SK-N-MC (cell line): ENCODE measurements around the gene ACOX3.
"Not testable (repeated sequence)": the region's sequence is repeated elsewhere in the genome, so short reads cannot be mapped to it uniquely, and the experiment has no call there.

Experiments used
- DNase-seq: peaks from one replicate; pipeline ENCODE4 v3.0.0-alpha.2; 2011; ENCODE audit warnings: low read depth, low spot score
- H3K27ac ChIP-seq: fragments of 200-600 bp; sonication (generic); 2 replicates; pipeline ENCODE4 v1.5.1; 2016; ENCODE audit warnings: mixed run types
- H3K36me3 ChIP-seq: fragments of 200-600 bp; sonication (generic); 2 replicates; pipeline ENCODE4 v1.6.1; 2017; ENCODE audit warnings: antibody characterized with exemption, low read length, mixed read lengths; ENCODE audit not compliant: insufficient read depth
- H3K4me3 ChIP-seq: fragments of 200-600 bp; sonication (generic); 2 replicates; pipeline ENCODE4 v1.5.1; 2016
- H3K9ac ChIP-seq: fragments of 200-600 bp; sonication (generic); 2 replicates; pipeline ENCODE4 v1.8.0; 2017; ENCODE audit warnings: mixed run types, mixed read lengths; ENCODE audit not compliant: insufficient read length
- H3K9me3 ChIP-seq: fragments of 200-600 bp; sonication (generic); 2 replicates; pipeline ENCODE4 v1.6.1; 2017; ENCODE audit warnings: low read depth, mild to moderate bottlenecking, antibody characterized with exemption, low read length, moderate library complexity, mixed read lengths
- EZH2 ChIP-seq: fragments of 200-600 bp; sonication (generic); IDR thresholded peaks from one replicate; pipeline ENCODE4 v1.6.1; 2017; ENCODE audit warnings: antibody characterized with exemption
- FOXP2 ChIP-seq: optimal IDR thresholded peaks from 2 replicates; pipeline ENCODE3; 2011; ENCODE audit warnings: mild to moderate bottlenecking, moderate library complexity; ENCODE audit not compliant: insufficient read depth; ENCODE audit errors: extremely low read length, control extremely low read depth
- POLR2AphosphoS5 ChIP-seq: IDR thresholded peaks from 2 replicates; pipeline ENCODE4 v1.6.1; 2012; ENCODE audit warnings: mild to moderate bottlenecking, low read depth, low read length, borderline replicate concordance

The ACOX3 gene

GRCh38 chr4:8414377-8414776 lies 26.1 kb downstream of the ACOX3 start:
- Histone ChIP-seq H3K36me3 (no peaks in the 10 kb centered on the region), H3K9ac (no peak overlapping the region), H3K9me3 (no peaks in the 10 kb centered on the region), H3K4me3 (no peak overlapping the region), H3K27ac (no peak overlapping the region)
- TF ChIP-seq EZH2 = no peak
- DNase-seq = no peak

DNA sequence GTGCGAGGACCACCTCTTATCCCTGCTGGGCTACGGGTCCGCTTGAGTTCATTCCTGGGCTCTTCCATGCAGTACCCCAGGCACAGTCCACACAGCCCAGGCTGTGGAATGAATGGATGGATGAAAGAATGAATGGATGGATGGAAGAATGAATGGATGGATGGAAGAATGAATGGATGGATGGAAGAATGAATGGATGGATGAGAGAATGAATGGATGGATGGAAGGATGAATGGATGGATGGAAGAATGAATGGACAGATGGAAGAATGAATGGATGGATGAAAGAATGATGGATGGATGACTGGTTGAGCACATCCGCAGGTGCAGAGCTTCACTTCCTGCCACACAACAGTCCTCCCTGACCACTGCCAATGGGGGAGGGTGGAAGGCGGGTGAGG lies 28.2 kb downstream of the ACOX3 start:
- no peak for DNase-seq
- H3K9me3 ChIP-seq = no peaks in the 10 kb centered on the region
- no peak overlapping the region for H3K27ac ChIP-seq
- no peak overlapping the region for H3K9ac ChIP-seq
- H3K4me3 ChIP-seq = no peak overlapping the region
- TF ChIP-seq EZH2 (no peak), POLR2AphosphoS5 (no peak), FOXP2 (no peak)
- no peaks in the 10 kb centered on the region for H3K36me3 ChIP-seq

GRCh38 chr4:8411351-8412180 lies 29.0 kb downstream of the ACOX3 start:
- Histone ChIP-seq H3K27ac (no peak overlapping the region), H3K4me3 (no peak overlapping the region)

DNA sequence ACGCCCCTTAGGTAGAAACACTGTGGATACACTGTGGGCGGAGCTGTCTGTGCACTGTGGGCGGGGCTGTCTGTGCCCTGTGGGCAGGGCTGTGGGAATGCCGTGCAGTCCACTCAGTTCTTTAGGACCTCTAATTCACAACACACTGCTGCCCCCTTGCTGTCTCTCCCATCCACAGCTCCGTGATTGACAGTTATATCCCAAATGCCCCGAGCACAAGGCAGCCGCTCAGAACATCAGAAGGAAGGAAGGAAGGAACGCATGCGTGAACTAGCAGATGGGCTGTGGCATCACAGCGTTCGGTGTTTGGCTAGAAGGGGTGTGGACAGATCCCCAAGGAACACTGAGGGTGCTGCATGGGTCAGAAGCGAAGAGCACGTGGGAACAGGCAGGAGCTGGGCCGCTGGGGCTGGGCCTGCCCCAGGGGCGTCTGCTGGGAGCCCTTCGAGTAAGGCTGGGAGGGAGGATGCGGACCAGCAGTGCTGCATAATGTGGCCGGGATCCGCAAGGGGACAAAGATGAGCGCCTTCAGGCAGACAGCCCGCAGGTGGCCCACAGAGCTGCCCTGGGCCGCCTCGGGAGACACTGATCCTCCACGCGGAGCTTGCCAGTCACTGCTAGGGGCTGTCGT lies 29.8 kb downstream of the ACOX3 start:
- Histone ChIP-seq H3K4me3 (no peak overlapping the region), H3K27ac (no peak overlapping the region), H3K36me3 (no peaks in the 10 kb centered on the region), H3K9me3 (no peaks in the 10 kb centered on the region), H3K9ac (no peak overlapping the region)
- DNase-seq = no peak
- TF ChIP-seq FOXP2 (no peak), EZH2 (no peak), POLR2AphosphoS5 (no peak)

More at GRCh38 chr4:8411351-8412180, 29.0 kb downstream of the ACOX3 start:
- no peak for DNase-seq
- Histone ChIP-seq H3K36me3 (no peaks in the 10 kb centered on the region), H3K9ac (no peak overlapping the region), H3K9me3 (no peaks in the 10 kb centered on the region)
- TF ChIP-seq POLR2AphosphoS5 (no peak), FOXP2 (no peak), EZH2 (no peak)

- TF ChIP-seq FOXP2 (no peak), EZH2 (no peak), POLR2AphosphoS5 (no peak)
- Histone ChIP-seq H3K9ac (no peak overlapping the region), H3K27ac (no peak overlapping the region), H3K9me3 (no peaks in the 10 kb centered on the region), H3K4me3 (no peak overlapping the region), H3K36me3 (no peaks in the 10 kb centered on the region)
- no peak for DNase-seq
Measured at GRCh38 chr4:8410066-8410625, 30.4 kb downstream of the ACOX3 start.

DNA sequence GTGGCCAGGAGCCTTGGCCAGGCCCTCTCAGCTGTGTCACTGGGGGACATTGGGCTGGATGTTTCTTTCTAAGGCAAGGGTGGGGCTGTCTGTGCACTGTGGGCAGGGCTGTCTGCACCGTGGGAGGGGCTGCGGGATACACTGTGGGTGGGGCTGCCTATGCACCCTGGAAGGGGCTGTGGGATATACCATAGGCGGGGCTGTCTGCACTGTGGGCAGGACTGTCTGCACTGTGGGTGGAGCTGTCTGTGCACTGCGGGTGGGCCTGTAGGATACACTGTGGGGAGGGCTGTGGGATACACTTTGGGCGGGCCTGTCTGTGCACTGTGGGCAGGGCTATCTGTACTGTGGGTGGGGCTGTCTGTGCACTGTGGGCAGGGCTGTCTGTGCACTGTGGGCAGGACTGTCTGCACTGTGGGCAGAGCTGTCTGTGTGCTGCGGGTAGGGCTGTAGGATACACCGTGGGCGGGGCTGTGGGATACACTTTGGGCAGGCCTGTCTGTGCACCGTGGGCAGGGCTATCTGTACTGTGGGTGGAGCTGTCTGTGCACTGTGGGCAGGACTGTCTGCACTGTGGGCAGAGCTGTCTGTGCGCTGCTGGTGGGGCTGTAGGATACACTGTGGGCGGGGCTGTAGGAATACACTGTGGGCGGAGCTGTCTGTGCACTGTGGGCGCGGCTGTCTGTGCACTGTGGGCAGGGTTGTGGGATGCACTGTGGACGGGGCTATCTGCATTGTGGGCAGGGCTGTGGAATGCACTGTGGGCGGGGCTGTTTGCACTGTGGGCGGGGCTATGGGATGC lies 31.1 kb downstream of the ACOX3 start:
- no peaks in the 10 kb centered on the region for H3K36me3 ChIP-seq
- no peak overlapping the region for H3K4me3 ChIP-seq
- no peak for TF ChIP-seq POLR2AphosphoS5
- no peak for TF ChIP-seq EZH2
- no peak for TF ChIP-seq FOXP2
- DNase-seq = no peak
- H3K9me3 ChIP-seq = no peaks in the 10 kb centered on the region
- H3K9ac ChIP-seq = no peak overlapping the region
- no peak overlapping the region for H3K27ac ChIP-seq

- TF ChIP-seq POLR2AphosphoS5 (no peak), EZH2 (no peak), FOXP2 (no peak)
- no peak overlapping the region for H3K27ac ChIP-seq
- no peak for DNase-seq
- H3K9me3 ChIP-seq = no peaks in the 10 kb centered on the region
- no peaks in the 10 kb centered on the region for H3K36me3 ChIP-seq
- no peak overlapping the region for H3K4me3 ChIP-seq
- no peak overlapping the region for H3K9ac ChIP-seq
Measured at GRCh38 chr4:8407756-8408155, 32.8 kb downstream of the ACOX3 start.

DNA sequence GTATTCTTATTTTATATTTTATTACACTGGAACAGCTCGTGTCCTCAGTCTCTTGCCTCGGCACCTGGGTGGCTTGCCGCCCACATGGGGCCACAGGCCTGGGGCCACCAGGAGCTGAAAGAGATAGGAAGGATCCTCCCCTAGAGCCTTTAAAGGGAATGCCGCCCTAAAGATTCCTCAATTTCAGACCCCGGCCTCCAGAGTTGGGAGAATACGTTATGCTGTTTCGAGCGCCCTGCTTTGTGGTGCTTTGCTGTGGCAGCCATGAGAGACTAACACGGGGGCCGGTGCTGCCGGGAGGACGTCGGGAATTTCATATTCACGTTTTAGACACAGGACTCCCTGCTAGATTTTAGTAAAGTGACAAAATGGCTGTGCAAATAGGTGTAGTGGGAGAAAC lies 33.2 kb downstream of the ACOX3 start:
- no peak overlapping the region for H3K9ac ChIP-seq
- H3K36me3 ChIP-seq = no peaks in the 10 kb centered on the region
- DNase-seq = no peak
- no peaks in the 10 kb centered on the region for H3K9me3 ChIP-seq
- no peak for TF ChIP-seq FOXP2
- no peak for TF ChIP-seq EZH2
- no peak for TF ChIP-seq POLR2AphosphoS5
- H3K27ac ChIP-seq = no peak overlapping the region
- no peak overlapping the region for H3K4me3 ChIP-seq

GRCh38 chr4:8406887-8407286 lies 33.6 kb downstream of the ACOX3 start:
- not testable (repeated sequence) for H3K36me3 ChIP-seq, H3K9me3 ChIP-seq, H3K4me3 ChIP-seq, DNase-seq, H3K27ac ChIP-seq, H3K9ac ChIP-seq
